AG04450 (cell line): ENCODE measurements around the gene MCC. TPM values are rescaled to one million over a fixed set of nuclear protein-coding genes. Genes with fewer than 3 reads are reported as not detected.

Experiments used
- CTCF ChIA-PET: fragments of 300-600, 350-600 bp; formaldehyde crosslinking; extraction: SDS; loops from one replicate; lab custom pipeline; 2022; ENCODE audit warnings: antibody characterized with exemption, inconsistent platforms; lab: Charles Lee
- POLR2A ChIA-PET: fragments of 350-600 bp; formaldehyde crosslinking; extraction: SDS; loops from one replicate; lab custom pipeline; 2021; ENCODE audit warnings: antibody characterized with exemption, inconsistent platforms; lab: Yijun Ruan, JAX
- DNase-seq: peaks from one replicate; pipeline ENCODE4 v3.0.0-alpha.2; 2011; ENCODE audit warnings: low read depth, low spot score
- H3K27ac ChIP-seq: one replicate; pipeline ENCODE4 v1.5.1; 2012; ENCODE audit warnings: low read depth, low read length, control low read depth
- H3K27me3 ChIP-seq: one replicate; pipeline ENCODE4 v1.6.0; 2012; ENCODE audit warnings: low read length; ENCODE audit not compliant: control insufficient read depth, insufficient read depth
- H3K4me3 ChIP-seq: 2 replicates; pipeline ENCODE4 v1.5.1; 2011; ENCODE audit warnings: mild to moderate bottlenecking, low read depth, low read length, control low read depth
- H3K9me3 ChIP-seq: 2 replicates; pipeline ENCODE4 v1.5.1; 2012; ENCODE audit warnings: low read length; ENCODE audit not compliant: control insufficient read depth, insufficient read depth
- polyA plus RNA-seq: library from polyadenylated mRNA; depleted of rRNA; stranded (reverse); fragments of >200 nt; gene quantifications from 2 replicates; pipeline ENCODE4 v1.2.3, GENCODE V29; 2011
- TF ChIP-seq, protein P1 (sequence below): IDR thresholded peaks from 2 replicates; pipeline ENCODE4 v1.5.1; 2011; ENCODE audit warnings: low read depth, low read length, control low read depth, inconsistent platforms

The MCC gene
- polyA plus RNA-seq, 1 experiment: 17.5 TPM

DNA sequence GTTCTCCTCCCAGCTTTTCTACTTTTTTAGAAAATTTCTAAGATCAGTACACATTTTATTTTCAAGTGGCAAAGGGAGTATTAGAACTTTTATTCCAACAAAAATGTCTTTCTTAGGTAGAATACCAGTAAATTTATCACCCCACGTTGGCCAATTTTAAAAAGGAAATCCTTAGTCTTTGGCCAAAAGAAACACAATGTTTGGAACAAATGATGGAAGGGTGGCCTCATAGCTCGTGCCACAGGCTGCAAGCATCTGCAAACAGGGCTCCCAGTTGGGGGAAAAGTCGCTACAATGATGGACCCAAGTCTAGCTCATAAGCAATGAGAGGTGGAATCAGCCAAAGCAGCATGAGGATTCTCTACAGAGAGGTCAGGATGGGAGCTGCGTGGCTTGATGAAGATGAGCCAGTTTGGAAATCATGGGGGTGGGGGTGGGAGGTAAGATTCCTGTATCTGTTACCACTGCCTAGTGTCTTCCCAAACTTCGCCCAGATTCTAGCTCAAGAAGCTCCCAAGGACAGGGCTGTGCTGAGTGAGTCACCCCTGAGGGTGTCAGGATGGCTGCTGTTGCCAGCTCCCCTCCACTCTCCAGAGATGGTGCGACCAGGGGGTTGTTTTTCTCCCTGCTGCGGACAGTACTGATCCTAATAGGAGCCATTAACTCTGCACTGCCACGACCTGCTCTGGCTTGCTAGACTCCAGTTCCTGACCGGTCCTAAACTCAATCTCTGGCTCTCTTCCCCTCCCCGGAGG, 436.0 kb downstream of the MCC start:
- DNase-seq: no peak
- Histone ChIP-seq H3K27ac (no peak overlapping the region), H3K9me3 (peaks cover 6% of the 10 kb centered on the region; the same call in 1 of the 2 replicates), H3K27me3 (no peaks in the 10 kb centered on the region), H3K4me3 (no peak overlapping the region)
- POLR2A ChIA-PET: interaction anchor here (1.0 kb wide), 1 partner anchor 31 kb away, joined by 5 read pairs; no protein-coding TSS in a partner anchor
- CTCF ChIA-PET: no interaction called here
- TF ChIP-seq, protein P1, sequence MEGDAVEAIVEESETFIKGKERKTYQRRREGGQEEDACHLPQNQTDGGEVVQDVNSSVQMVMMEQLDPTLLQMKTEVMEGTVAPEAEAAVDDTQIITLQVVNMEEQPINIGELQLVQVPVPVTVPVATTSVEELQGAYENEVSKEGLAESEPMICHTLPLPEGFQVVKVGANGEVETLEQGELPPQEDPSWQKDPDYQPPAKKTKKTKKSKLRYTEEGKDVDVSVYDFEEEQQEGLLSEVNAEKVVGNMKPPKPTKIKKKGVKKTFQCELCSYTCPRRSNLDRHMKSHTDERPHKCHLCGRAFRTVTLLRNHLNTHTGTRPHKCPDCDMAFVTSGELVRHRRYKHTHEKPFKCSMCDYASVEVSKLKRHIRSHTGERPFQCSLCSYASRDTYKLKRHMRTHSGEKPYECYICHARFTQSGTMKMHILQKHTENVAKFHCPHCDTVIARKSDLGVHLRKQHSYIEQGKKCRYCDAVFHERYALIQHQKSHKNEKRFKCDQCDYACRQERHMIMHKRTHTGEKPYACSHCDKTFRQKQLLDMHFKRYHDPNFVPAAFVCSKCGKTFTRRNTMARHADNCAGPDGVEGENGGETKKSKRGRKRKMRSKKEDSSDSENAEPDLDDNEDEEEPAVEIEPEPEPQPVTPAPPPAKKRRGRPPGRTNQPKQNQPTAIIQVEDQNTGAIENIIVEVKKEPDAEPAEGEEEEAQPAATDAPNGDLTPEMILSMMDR: no peak

DNA sequence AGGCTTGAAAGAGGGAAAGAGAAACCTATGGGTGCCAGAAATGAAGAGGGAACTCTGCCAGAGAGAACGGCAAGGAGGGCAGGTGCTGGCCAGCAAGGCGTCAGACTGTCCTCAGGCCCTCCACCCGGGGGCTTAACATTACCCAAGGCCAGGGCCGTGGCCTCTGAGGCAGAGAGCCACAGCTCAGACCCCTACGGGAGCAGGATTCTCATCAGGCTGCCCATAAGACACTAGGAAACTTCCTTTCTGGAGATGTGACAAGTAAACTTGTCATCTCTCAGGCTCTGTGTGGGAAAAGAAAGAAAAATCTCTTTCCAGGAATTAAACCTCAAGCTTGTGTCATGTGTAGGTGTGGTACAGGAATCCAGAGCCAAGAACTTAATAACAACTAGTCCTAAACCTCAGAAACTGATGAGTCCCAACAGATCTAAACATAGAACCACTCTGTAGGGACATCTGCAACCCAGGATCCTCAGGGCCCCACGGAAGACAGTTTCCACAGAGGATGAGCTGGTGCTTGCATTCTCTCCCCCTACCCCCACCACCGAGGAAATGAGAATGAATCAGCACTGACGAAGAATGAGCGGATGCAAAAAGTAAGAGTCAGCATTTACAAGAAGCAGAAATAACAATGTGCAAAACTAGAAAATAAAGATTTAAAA, 437.4 kb downstream of the MCC start:
- ChIA-PET CTCF (interaction anchor here (0.7 kb wide), 1 partner anchor 156 kb away, joined by 3 read pairs; no protein-coding TSS in a partner anchor), POLR2A (interaction anchor here (1.3 kb wide), 1 partner anchor 11 kb away, joined by 3 read pairs; no protein-coding TSS in a partner anchor)
- Histone ChIP-seq H3K9me3 (peaks cover 6% of the 10 kb centered on the region; the same call in 1 of the 2 replicates), H3K4me3 (no peak overlapping the region), H3K27me3 (no peaks in the 10 kb centered on the region), H3K27ac (peak overlapping the region; percentile 25)
- TF ChIP-seq, protein P1: no peak
- DNase-seq: no peak

DNA sequence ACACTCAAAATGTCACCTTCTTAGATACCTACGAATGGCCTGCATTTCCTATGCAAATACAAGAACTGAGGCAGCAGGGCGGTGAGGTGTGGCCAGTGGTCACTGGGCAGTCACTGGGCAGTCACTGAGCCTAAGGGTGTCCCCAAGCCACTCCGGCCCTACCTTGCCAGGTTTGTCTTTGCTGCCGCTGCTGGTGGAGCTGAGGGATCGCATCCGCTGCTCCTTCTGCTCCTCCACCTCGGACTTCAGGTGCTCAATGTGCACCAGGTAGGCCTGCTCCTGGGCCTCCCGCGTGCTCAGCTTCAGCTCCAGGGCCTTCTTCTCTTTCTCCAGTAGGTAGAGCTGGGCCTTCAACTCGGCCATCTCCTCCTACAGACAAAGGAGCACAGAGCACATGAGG, 439.3 kb downstream of the MCC start:
- CTCF ChIA-PET: no interaction called here
- H3K9me3 ChIP-seq: no peaks in the 10 kb centered on the region
- H3K27me3 ChIP-seq: no peaks in the 10 kb centered on the region
- POLR2A ChIA-PET: no interaction called here
- TF ChIP-seq, protein P1: no peak
- DNase-seq: no peak
- H3K4me3 ChIP-seq: no peak overlapping the region
- no peak overlapping the region for H3K27ac ChIP-seq

DNA sequence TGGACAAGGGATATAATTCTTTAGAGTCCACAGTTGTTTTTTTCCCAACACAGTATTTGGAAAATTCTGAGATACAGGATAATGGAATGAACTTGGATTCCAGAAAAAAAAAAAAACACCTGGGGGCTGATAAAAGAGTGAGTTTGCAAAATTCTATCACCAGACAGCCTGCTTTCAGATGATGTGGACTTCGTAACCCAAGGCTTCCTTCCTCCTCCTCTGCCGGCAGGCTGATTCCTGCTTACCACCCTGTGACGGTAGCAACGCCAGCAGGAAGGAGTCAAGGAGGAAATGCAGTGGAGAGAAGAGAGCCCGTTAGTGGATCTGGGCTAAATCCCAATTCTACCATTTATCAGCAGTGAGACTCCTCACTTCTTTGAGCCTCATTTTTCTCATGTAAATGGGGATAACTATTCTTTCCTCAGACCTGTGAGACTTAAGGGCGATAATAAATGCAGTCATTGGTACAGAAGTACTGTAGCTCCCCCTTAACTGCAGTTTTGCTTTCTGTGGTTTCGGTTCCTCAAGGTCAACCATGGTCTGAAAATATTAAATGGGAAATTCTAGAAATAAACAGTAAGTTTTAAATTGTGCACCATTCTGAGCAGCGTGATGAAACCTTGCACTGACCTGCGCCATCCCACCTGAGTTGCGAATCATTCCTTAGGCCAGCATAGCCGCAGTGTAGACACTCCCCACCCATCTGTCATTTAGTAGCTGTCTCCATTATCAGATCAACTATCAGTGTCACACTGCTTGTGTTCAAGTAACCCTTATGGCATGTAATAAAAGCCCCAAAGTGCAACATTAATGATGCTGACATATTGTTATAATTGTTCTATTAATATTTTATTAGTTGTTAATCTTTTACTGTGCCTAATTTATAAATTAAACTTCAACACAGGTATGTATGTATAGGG, 440.3 kb downstream of the MCC start:
- no peaks in the 10 kb centered on the region for H3K9me3 ChIP-seq
- POLR2A ChIA-PET: interaction anchor here (0.6 kb wide), 1 partner anchor 38 kb away, joined by 4 read pairs; no protein-coding TSS in a partner anchor

More for the DNA sequence above, 440.3 kb downstream of the MCC start:
- TF ChIP-seq, protein P1: no peak
- Histone ChIP-seq H3K4me3 (no peak overlapping the region), H3K27ac (no peak overlapping the region), H3K27me3 (no peaks in the 10 kb centered on the region)
- no peak for DNase-seq
- CTCF ChIA-PET: no interaction called here
